Cardiac atrium fibroblast (primary cell): Measurements from ENCODE around the gene GARIN3. TPM values are rescaled to one million over a fixed set of nuclear protein-coding genes. Genes with fewer than 3 reads are reported as not detected.

Experiments
- total RNA-seq: library from RNA; depleted of rRNA; stranded (reverse); fragments of >200 nt; gene quantifications from 2 replicates; pipeline ENCODE4 v1.2.3, GENCODE V29; 2015

The GARIN3 gene
- total RNA-seq, result not detected in 2 replicates

GRCh38 chr5:157166214-157167213 lies at the start of gene GARIN3:
Gene GARIN3 (minus strand): TSS chr5:157166264. CDS start chr5:157166168, 96 bp downstream.

GRCh38 chr5:157180374-157181264 lies 14.6 kb upstream of the GARIN3 start, which contains the start of gene ITK:
Gene ITK (plus strand): TSS chr5:157180840. CDS start chr5:157180978, 138 bp downstream.

GRCh38 chr5:157142317-157143126 lies 23.5 kb downstream of the GARIN3 start, which contains the start of gene MED7:
Gene MED7 (minus strand): TSS chr5:157142865. CDS start chr5:157139431, 3,434 bp downstream.

Other genes with a start within 250 kb of the GARIN3 start
- gene TIMD4, start 203.0 kb downstream of the GARIN3 start, total RNA-seq, result not detected in 2 replicates
- not detected in 2 replicates for gene HAVCR1, start 107.1 kb downstream of the GARIN3 start, total RNA-seq
- gene HAVCR2, start 57.2 kb downstream of the GARIN3 start, total RNA-seq, result not detected in 2 replicates
- gene MED7, start 23.4 kb downstream of the GARIN3 start, total RNA-seq, result 9.6 and 10.5 TPM in 2 replicates
- not detected in 2 replicates for gene ITK, start 14.6 kb upstream of the GARIN3 start, total RNA-seq
- gene CYFIP2, start 99.9 kb upstream of the GARIN3 start, total RNA-seq, result 0.54 and 4.7 TPM in 2 replicates